IMR-90 (cell line): Measurements from ENCODE around the gene MXD4.

Experiments used
- CTCF ChIP-seq: conservative IDR thresholded peaks from 2 replicates; pipeline ENCODE4 v1.5.1; 2012; ENCODE audit warnings: mild to moderate bottlenecking, low read depth, low read length, improper control_type of control experiment
- FOS ChIP-seq: fragments of 150-350 bp; IDR thresholded peaks from 2 replicates; pipeline ENCODE4 v1.6.1; 2016; ENCODE audit warnings: low read depth, low read length
- MAZ ChIP-seq: IDR thresholded peaks from 2 replicates; pipeline ENCODE4 v1.6.1; 2012; ENCODE audit warnings: low read depth, mild to moderate bottlenecking, low read length, improper control_type of control experiment, moderate library complexity, borderline replicate concordance
- POLR2A ChIP-seq: IDR thresholded peaks from 2 replicates; pipeline ENCODE4 v1.6.1; 2012; ENCODE audit warnings: mild to moderate bottlenecking, low read depth, low read length
- USF2 ChIP-seq: fragments of 150-350 bp; IDR thresholded peaks from 2 replicates; pipeline ENCODE4 v1.6.1; 2017; ENCODE audit warnings: mild to moderate bottlenecking, antibody characterized with exemption, low read length, low read depth

GRCh38 chr4:2261853-2262144 lies at the start of gene MXD4:
- peak; percentile 51 for TF ChIP-seq POLR2A
- TF ChIP-seq CTCF = no peak
- TF ChIP-seq USF2 = no peak
- TF ChIP-seq MAZ = no peak
- no peak for TF ChIP-seq FOS
